Fibroblast of peridontal ligament (primary cell): Measurements from ENCODE around the gene ZNF865.

Experiments used
- DNase-seq: peaks from one replicate; pipeline ENCODE4 v3.0.0-alpha.2; 2010; ENCODE audit errors: extremely low read depth

ZNF865 gene

GRCh38 chr19:55586976-55587668 lies 18.3 kb upstream of the ZNF865 start:
- DNase-seq: peak; percentile 84

GRCh38 chr19:55588738-55589137 lies 16.7 kb upstream of the ZNF865 start:
- no peak for DNase-seq

- no peak for DNase-seq
Observed at GRCh38 chr19:55590109-55590508, 15.3 kb upstream of the ZNF865 start.

- DNase-seq: no peak
Observed at GRCh38 chr19:55590617-55591016, 14.8 kb upstream of the ZNF865 start.

- no peak for DNase-seq
Observed at GRCh38 chr19:55591555-55591954, 13.9 kb upstream of the ZNF865 start.

GRCh38 chr19:55592391-55593090 lies 12.9 kb upstream of the ZNF865 start:
- no peak for DNase-seq

GRCh38 chr19:55593096-55593772 lies 12.2 kb upstream of the ZNF865 start:
- DNase-seq: no peak

- no peak for DNase-seq
Observed at GRCh38 chr19:55594996-55595545, 10.4 kb upstream of the ZNF865 start.

GRCh38 chr19:55596304-55596703 lies 9.1 kb upstream of the ZNF865 start:
- no peak for DNase-seq

- DNase-seq: no peak
Observed at GRCh38 chr19:55597501-55597921, 7.9 kb upstream of the ZNF865 start.

- no peak for DNase-seq
Observed at GRCh38 chr19:55598034-55598433, 7.4 kb upstream of the ZNF865 start.

GRCh38 chr19:55598719-55599467 lies 6.6 kb upstream of the ZNF865 start:
- peak; percentile 96 for DNase-seq

GRCh38 chr19:55599468-55599841 lies 6.0 kb upstream of the ZNF865 start, which contains the start of gene FIZ1:
FIZ1 (minus strand) TSS chr19:55599517; CDS start chr19:55597865, 1,652 bp downstream.
- peak; percentile 99 for DNase-seq

GRCh38 chr19:55599842-55600661 lies 5.4 kb upstream of the ZNF865 start, which contains the start of gene ZNF524:
ZNF524 (plus strand) TSS chr19:55600288; CDS start chr19:55602113, 1,825 bp downstream.
- peak; percentile 88 for DNase-seq

GRCh38 chr19:55600662-55601028 lies 4.8 kb upstream of the ZNF865 start:
- no peak for DNase-seq

- DNase-seq: no peak
Observed at GRCh38 chr19:55601084-55601483, 4.4 kb upstream of the ZNF865 start.

GRCh38 chr19:55602104-55603001 lies 3.1 kb upstream of the ZNF865 start:
- no peak for DNase-seq

- no peak for DNase-seq
Observed at GRCh38 chr19:55603115-55603514, 2.3 kb upstream of the ZNF865 start.

GRCh38 chr19:55603581-55604292 lies 1.7 kb upstream of the ZNF865 start:
- DNase-seq: no peak
